Measurements from ENCODE around the gene DNAH3. TPM values are rescaled to one million over a fixed set of nuclear protein-coding genes. Genes with fewer than 3 reads are reported as not detected.

DNAH3 gene
- total and polyA plus RNA-seq, 2 of the 13 experiments (the other 11 are each of a cell fraction or from before 2014, with no cell fraction given), result 0.07 to 0.08 TPM

GRCh38 chr16:20900299-20901067, 250.2 kb downstream of the DNAH3 start, which contains the start of the genes DCUN1D3 and LYRM1 (continued):
- TF ChIP-seq IKZF5 (CRISPR knock-in tag; IDR thresholded peaks at IDR 0.05), result peak; percentile 53
- peak; percentile 44; the same call in 1 of the 2 replicates for TF ChIP-seq ZNF326 (CRISPR knock-in tag; IDR thresholded peaks at IDR 0.05; ENCODE audit: borderline replicate concordance)
- TF ChIP-seq PTBP1 (IDR thresholded peaks at IDR 0.05; ENCODE audit: low read depth, low read length, poor library complexity, severe bottlenecking), result peak; percentile 45
- TF ChIP-seq ZBED4 (CRISPR knock-in tag; IDR thresholded peaks at IDR 0.05; ENCODE audit: borderline replicate concordance), result peak; percentile 63; the same call in 1 of the 2 replicates
- TF ChIP-seq ZNF274 (CRISPR knock-in tag; IDR thresholded peaks at IDR 0.05), result peak; percentile 89; the same call in 1 of the 2 replicates
- no peak for TF ChIP-seq SP1 (IDR thresholded peaks at IDR 0.05)
- peak; percentile 21; the same call in 1 of the 2 replicates for TF ChIP-seq SP1 (CRISPR knock-in tag; IDR thresholded peaks at IDR 0.05)
- no peak for TF ChIP-seq ZKSCAN1 (IDR thresholded peaks at IDR 0.05; ENCODE audit: low read length)
- peak; percentile 95 for TF ChIP-seq ZNF280B (CRISPR knock-in tag; IDR thresholded peaks at IDR 0.05; ENCODE audit: borderline replicate concordance)
- TF ChIP-seq HDAC2 (CRISPR knock-in tag; IDR thresholded peaks at IDR 0.05), result no peak; the same call in none of the 2 replicates
- no peak for TF ChIP-seq NFE2L2 (IDR thresholded peaks at IDR 0.05; ENCODE audit: low read length)
- peak; percentile 97 for TF ChIP-seq RBFOX2 (IDR thresholded peaks at IDR 0.05; ENCODE audit: low read depth, low read length)
- TF ChIP-seq ATAD3A (CRISPR knock-in tag; IDR thresholded peaks at IDR 0.05), result peak; percentile 15; the same call in 1 of the 2 replicates
- TF ChIP-seq ZNF563 (CRISPR knock-in tag; IDR thresholded peaks at IDR 0.05), result peak; percentile 59; the same call in 1 of the 2 replicates
- TF ChIP-seq CTCF (CRISPR knock-in tag; IDR thresholded peaks at IDR 0.05), result peak; percentile 14

Measured in HepG2 (cell line).